Measurements from ENCODE around the gene GRIK4.

DNA sequence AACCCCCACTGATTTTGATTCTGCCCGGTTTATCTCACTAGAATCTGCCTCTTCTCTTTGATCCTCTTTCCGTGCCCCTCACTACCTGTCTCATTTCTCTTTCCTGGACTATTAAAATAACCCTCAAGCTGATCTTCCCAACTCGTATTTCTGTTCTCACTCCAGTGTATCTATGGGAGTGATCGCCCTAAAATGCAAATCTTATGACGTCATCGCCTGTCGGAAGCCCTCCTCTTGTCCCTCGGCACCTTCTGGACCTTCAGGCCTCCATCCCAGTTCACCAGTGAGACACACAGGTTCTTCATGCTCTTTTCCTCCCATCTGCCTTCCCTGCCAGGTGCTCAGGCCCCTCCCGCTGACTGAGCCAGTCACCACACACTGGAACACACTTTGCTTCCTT, 277.8 kb downstream of the GRIK4 start:
- TF ChIP-seq, protein P1, sequence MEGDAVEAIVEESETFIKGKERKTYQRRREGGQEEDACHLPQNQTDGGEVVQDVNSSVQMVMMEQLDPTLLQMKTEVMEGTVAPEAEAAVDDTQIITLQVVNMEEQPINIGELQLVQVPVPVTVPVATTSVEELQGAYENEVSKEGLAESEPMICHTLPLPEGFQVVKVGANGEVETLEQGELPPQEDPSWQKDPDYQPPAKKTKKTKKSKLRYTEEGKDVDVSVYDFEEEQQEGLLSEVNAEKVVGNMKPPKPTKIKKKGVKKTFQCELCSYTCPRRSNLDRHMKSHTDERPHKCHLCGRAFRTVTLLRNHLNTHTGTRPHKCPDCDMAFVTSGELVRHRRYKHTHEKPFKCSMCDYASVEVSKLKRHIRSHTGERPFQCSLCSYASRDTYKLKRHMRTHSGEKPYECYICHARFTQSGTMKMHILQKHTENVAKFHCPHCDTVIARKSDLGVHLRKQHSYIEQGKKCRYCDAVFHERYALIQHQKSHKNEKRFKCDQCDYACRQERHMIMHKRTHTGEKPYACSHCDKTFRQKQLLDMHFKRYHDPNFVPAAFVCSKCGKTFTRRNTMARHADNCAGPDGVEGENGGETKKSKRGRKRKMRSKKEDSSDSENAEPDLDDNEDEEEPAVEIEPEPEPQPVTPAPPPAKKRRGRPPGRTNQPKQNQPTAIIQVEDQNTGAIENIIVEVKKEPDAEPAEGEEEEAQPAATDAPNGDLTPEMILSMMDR (IDR thresholded peaks at IDR 0.05; ENCODE audit: low read length): no peak
- TF ChIP-seq EZH2 (IDR thresholded peaks at IDR 0.05; ENCODE audit: borderline replicate concordance, low read length): no peak

Measured in OCI-LY1 (cell line).